ENCODE results near the gene C7. TPM values are rescaled to one million over a fixed set of nuclear protein-coding genes. Genes with fewer than 3 reads are reported as not detected.
"Not testable (repeated sequence)": the region's sequence is repeated elsewhere in the genome, so short reads cannot be mapped to it uniquely, and the experiment has no call there.

The C7 gene
- 32.3 TPM for total RNA-seq (ENCODE audit: insufficient read depth, low replicate concordance)

DNA sequence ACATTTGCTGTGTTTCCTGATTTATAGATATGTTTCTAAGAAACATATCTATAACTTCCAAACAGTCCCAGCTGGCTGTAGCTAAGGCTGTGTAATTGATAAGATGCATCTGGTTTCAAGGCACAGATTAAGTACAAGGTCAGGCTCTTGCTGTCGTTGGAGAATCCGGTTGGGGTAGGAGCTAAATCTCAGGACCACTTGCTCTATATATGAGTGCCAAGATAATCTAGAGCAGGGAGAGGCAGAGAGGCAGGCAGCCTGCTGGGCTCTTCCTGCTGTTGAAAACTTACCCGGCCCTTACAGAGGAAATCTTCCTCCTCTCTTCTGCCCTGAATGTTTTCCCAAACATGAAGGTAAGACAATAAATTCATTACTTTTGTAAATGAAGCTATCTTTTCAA lies at the start of gene C7:
Gene C7 (plus strand): TSS at position 234 of the 400 bp plus-strand sequence. CDS start 114 bp downstream, at position 348.
- peak; percentile 47 for DNase-seq (ENCODE audit: low spot score)

DNA sequence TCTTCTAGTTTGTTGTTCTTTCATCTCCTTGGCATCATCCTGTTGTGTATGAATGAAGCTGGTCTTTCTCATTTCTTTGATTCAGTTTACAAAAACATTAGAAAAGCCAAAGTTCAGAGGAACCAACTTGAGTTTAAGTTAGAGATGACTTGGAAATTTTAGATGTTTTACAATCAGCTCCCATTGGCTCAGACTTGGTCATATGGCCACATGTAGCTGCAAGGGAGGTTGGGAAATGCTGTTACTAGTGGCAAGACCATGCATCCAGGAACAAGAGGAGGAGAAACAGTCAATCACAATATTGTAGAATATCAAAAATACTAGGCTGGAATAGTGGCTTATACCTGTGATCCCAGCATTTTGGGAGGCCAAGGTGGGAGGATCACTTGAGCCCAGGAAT lies 48.6 kb upstream of the C7 start:
- DNase-seq (ENCODE audit: low spot score): no peak

DNA sequence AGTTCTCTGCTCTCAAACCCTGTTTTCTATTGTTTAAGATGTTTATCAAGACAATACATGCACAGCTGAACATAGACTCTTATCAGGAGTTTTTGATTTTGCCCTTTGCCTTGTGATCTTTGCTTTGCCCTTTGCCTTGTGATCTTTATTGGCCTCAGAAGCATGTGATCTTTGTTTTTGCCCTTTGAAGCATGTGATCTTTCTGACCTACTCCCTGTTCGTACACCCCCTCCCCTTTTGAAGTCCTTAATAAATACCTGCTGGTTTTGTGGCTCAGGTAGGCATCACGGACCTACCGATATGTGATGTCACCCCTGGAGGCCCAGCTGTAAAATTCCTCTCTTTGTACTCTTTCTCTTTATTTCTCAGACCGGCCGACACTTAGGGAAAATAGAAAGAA lies 44.3 kb upstream of the C7 start:
- not testable (repeated sequence) for DNase-seq (ENCODE audit: low spot score)

DNA sequence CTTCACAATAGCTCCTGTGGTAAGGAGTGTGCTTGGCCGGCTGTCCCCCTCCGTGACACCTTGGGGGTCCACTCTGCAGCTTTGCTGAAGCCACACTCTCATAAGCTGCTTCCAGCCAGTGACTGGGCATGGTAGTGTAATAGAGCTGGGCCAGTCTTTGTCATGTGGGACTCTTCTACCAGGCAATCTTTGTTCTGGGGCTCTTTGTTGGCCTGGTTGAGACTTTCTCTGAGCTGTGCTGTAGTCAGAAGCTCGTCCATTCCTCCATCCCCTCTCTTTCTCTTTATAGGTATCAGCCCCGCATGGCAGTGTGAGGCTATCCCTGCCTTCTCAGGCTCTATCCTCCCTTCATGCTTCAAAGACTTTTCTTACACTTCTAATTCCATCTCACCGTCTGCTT lies 42.5 kb upstream of the C7 start:
- no peak for DNase-seq (ENCODE audit: low spot score)

DNA sequence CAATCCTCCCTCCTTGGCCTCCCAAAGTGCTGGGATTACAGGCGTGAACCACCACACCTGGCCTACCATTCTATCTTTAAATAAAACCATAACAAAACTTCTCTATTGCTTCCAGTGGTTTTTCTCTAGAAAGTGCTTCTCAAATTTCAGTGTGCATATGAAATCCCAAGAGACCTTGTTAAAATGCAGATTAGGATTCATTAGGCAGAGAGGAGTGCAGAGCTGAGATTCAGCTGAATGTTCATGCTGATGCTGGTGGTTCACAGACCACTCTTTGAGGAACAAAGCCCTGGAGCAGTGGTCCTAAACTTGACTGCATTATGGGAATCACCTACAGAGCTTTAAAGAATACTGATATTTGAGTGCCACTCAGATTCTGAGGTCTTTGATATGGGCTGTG lies 39.9 kb upstream of the C7 start:
- no peak for DNase-seq (ENCODE audit: low spot score)

DNA sequence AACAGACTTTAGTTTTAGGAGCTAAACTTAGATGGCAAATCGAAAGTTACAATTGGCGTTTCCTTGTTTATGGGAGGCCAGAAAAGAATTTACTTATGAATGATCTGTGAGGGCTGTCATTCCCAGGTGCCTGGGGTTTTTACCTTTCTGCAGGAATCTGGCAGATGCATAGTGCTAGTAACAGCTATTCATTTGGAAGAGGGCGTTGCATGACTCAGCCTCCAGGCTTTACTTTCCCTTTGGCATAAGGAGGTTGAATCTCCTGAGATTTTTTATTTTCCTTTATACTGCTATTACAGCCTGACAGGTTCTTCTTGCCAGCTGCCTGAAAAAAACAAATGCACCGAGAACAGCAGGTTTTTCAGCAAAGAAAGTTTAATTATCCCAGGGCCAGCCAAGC lies 38.1 kb upstream of the C7 start:
- DNase-seq (ENCODE audit: low spot score): no peak

DNA sequence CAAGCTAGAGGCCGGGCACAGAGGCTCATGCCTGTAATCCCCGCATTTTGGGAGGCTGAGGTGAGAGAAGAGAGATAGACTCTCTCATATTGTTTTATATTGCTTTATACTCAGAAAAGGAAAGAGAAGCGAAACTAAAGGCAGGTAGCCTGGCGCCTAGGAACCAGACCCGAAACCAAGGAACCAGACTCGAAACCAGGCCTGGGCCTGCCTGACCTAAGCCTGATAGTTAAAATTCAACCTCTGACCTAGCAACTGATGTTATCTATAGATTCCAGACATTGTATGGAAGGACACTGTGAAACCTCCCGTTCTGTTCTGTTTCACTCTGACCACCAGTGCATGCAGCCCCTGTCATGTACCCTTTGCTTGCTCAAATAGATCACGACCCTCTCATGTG lies 37.0 kb upstream of the C7 start:
- DNase-seq (ENCODE audit: low spot score): not testable (repeated sequence)

DNA sequence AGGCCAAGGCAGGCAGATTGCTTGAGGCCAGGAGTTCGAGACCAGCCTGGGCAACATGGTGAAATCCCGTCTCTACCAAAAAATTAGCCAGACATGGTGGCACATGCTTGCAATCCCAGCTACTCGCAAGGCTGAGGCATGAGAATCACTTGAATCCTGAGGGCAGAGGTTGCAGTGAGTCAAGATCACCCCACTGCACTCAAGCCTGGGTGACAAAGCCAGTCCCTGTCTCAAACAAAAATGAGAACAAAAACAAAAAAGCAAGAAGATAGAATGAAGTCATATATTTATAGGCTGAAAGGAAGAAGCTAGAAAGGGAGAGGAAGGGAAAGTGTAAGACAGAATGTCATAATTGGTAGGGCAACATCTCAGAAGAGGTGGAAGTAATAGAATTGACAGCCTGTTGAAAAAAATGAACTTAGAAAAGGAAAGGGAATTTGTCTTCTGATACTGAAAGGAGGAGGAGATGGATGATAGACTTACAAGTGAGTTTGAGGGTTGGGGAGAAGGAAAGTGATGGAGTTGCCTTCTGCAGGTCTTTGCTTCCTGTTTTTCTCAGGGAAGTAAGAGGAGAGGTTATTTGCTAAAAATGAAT lies 35.9 kb upstream of the C7 start:
- DNase-seq (ENCODE audit: low spot score): no peak

DNA sequence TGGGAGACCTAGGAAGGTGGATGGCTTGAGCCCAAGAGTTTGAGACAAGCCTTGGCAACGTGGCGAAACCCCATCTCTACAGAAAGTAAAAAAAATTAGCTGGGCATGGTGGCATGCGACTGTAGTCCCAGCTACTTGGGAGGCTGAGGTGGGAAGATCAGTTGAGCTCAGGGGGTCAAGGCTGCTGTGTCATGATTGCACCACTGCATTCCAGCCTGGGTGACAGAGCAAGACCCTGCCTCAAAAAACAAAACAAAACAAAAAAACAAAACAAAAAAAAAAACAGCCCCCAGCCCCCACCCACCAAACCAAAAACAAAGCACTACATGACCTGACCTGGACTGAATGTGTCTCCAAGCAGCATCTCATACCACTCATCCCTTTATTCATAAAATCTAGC lies 33.3 kb upstream of the C7 start:
- DNase-seq (ENCODE audit: low spot score): no peak

DNA sequence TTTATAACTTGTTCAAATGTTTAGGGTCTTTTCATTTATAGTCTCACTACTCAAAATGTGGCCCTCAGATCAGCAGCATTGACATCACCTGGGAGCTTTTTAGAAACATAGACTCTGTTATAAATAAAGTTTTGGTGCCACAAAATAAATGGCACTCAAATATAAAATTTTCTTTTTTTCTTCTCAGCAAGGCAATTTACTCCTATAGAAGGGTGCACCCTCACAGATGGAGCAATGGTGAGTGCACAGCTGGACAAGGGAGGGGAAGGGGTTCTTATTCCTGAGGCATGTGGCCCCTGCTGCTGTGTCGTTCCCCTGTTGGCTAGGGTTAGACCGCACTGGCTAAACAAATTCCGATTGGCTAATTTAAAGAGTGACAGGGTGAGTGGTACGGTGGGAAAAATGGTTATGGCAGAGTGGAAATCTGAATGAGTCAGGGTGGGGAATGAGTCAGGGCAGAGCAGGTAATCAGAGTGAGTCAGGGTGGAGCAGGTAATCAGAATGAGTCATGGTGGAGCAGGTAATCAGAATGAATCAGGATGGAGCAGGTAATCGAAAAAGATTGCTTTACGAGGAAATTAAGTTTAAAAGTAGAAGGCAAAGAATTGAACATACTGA lies 31.8 kb upstream of the C7 start:
- no peak for DNase-seq (ENCODE audit: low spot score)

DNA sequence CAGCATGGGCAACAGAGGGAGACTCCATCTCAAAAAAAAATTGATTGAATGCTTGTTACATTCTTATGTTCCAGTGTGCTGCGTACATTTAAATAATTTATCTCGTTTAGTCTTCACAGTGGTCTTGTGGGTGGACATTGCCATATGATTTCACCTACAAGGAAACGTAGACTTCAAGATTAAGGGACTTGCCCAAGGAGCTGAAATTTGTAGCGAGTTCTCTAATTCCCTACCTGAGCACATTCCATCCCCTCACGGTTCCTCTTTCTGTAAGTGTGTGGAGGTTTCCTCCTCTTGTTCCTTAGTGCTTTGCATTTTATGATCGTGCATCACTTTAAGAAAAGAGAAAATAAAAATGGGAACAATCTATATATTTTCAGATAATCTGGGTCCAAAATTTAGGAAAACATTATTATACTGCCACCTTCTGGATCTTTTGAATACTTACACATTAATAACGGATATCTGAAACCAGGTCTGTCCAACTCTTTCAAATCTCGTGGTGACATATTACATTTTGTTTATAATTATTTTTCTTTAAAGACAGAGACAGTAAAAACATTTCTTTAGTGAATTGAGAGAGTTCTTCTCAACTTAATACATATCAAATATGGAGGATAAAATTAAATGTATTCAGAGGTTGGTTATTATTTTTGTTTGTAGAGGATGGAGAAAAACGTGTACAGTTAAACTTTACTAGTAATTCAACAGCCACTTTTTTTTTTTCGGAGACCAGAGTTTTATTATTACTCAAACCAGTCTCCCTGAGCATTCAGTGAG lies 29.9 kb upstream of the C7 start:
- DNase-seq (ENCODE audit: low spot score): peak; percentile 23

DNA sequence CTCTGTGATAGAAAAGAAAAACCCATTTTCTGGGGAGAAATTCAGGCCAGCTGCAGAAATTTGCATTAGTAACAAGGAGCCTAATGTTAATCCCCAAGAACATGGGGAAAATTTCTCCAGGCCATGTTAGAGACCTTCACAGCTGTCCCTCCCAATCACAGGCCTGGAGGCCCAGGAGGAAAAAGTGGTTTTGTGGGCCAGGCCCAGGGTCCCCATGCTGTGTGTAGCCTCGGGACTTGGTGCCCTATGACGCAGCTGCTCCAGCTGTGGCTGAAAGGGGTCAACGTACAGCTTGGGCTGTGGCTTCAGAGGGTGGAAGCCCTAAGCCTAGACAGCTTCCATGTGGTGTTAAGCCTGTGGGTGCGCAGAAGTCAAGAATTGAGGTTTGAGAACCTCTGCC lies 27.0 kb upstream of the C7 start:
- no peak for DNase-seq (ENCODE audit: low spot score)

DNA sequence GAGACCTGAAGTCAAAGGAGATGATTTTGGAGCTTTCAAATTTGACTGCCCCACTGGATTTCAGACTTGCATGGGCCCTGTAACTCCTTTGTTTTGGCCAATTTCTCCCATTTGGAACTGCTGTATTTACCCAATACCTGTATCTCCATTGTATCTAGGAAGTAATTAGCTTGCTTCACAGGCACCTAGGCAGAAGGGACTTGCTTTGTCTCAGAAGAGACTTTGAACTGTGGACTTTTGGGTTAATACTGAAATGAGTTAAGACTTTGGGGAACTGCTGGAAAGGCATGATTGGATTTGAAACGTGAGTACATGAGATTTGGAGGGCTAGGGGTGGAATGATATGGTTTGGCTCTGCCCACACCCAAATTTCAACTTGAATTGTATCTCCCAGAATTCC lies 26.2 kb upstream of the C7 start:
- DNase-seq (ENCODE audit: low spot score): not testable (repeated sequence)

DNA sequence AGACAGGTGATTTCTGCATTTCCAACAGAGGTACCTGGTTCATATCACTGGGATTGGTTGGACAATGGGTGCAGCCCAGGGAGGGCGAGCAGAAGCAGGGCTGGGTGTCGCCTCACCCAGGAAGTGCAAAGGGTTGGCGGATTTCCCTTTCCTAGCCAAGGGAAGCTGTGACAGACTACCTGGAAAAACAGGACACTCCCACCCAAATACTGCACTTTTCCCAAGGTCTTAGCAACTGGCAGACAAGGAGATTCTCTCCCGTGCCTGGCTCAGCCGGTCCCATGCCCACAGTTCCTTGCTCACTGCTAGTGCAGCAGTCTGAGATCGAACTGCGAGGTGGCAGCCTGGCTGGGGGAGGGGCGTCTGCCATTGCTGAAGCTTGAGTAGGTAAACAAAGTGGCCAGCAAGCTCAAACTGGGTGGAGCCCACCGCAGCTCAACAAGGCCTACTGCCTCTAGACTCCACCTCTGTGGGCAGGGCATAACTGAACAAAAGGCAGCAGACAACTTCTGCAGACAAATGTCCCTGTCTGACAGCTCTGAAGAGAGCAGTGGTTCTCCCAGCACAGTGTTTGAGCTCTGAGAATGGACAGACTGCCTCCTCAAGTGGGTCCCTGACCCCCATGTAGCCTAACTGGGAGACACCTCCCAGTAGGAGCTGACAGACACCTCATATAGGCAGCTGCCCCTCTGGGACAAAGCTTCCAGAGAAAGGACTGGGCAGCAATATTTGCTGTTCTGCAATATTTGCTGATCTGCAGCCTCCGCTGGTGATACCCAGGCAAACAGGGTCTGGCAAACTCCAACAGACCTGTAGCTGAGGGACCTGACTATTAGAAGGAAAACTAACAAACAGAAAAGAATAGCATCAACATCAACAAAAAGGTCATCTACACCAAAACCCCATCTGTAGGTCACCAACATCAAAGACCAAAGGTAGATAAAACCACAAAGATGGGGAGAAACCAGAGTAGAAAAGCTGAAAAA lies 13.6 kb upstream of the C7 start:
- not testable (repeated sequence) for DNase-seq (ENCODE audit: low spot score)

DNA sequence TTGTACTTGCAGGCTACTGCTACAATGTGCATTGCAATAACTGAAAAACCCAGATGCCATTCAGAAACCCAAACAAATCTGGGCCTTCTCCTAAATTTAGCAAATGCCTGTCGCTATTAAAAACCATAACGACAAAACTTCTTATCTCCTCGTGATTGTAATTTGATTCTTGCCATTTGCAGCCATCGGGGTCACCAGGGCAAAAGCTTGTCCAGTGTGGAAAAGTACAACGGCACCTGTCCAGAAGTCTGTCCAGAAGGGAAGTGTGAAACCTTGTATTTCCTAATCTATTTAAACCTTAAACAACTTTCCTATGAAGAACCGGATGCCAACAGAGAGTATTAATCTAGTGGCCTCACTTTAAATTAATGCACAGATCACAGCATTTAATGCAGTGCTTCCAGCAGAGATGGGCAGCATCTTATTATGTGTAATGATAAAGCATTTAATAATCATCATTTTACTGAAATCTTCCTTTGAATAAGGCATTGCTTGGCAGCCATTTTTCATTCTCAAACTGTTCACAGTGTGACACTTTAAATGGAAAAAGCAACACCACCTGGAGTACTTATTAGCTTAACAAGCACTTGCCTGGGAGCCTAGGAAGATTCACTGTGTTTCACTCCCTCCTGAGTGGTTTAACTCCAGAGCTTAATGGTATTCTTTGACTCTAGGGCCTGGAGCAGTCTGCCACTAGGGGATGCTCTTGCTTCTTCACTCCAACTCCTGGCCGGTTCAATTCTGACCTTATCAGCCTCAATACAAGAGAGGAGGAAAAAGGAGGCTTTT lies 4.9 kb upstream of the C7 start:
- DNase-seq (ENCODE audit: low spot score): peak; percentile 72

DNA sequence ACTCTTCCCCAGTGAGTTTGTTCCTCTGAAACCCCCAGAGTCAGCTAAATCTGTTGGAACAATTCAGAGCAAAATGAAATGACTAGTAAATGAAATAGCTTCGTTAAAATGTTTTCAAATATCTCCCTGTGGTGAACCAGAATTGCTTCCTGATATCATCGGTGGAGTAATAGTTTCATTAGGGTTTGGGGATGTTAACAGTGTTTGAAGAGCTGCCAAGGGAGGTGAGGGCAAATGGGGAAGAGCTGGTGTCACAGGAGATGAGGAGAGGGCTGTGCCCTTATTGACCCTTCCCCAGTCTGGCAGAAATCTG lies 4.3 kb upstream of the C7 start:
- no peak for DNase-seq (ENCODE audit: low spot score)

DNA sequence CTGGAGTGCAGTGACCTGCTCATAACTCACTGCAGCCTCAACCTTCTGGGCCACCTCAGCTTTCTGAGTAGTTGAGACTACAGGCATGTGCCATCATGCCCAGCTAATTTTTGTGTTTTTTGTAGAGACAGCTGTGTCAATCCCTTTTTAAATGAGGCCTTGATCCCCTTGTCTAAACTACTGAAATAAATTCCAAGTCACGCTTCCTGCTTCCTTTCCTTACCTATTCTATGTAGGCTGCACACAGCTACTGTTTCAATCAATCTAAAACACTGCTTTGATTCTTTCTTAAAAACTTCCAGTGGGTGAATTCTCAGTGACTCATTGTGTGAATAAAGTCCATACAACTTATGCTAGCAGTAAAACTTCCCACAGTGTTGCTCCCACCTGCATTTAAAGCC lies 2.9 kb upstream of the C7 start:
- DNase-seq (ENCODE audit: low spot score): no peak

DNA sequence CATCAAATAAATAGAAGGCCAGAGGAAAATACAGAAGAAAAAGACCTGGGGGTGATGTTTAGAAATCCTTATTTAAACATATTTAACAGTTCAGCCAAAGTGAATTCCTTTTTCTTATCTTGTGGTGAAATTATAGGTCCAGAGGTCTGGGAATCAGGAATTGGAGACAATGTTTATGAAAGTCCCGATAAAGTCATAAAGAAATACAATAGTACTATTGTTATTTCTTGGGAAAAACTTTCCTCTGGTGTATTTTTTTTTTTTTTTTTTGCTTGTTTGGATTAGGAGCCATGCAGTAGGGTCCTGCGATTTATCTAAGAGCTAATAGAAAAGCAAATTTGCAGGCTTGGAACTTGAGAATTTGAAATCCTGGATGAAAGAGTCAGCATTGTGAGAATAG lies 426 bp downstream of the C7 start:
- no peak for DNase-seq (ENCODE audit: low spot score)

DNA sequence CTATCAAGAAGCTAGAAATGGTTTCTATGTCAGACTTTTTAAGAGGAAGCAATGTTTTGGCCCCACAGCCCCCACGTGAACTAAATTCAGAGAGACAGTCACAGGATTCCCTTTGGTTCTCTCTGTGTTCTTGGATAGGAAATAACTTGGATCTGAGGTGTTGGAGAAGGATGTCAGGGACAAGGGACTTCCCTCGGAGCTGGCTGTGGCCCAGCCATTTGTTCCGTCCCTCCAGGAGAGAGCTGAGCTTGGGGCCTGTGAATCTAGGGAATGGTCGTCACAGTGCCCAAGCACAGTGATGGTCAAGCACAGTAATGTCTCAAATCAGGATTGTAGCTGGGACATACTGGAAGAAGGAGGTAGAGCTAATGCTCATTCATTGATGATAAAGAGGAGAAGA lies 2.0 kb downstream of the C7 start:
- no peak for DNase-seq (ENCODE audit: low spot score)

DNA sequence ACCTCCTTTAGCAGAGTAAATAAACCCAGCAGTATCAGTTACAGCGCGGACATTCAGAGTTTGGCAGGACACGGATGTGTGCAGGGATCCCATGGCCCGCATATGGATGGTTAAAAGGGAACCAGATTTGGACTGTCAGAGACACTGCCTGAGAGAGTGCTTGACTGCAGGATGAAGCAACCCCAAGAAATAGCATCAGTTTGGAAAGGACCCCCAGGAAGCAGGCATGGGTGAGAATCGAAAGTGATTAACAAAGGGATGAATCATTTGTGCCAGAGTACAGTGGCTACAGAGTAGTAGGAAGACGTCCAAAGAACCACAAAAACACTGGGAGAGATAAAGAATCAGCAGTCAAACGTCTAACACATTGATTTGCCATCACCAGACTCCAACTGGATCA lies 5.5 kb downstream of the C7 start:
- DNase-seq (ENCODE audit: low spot score): no peak

DNA sequence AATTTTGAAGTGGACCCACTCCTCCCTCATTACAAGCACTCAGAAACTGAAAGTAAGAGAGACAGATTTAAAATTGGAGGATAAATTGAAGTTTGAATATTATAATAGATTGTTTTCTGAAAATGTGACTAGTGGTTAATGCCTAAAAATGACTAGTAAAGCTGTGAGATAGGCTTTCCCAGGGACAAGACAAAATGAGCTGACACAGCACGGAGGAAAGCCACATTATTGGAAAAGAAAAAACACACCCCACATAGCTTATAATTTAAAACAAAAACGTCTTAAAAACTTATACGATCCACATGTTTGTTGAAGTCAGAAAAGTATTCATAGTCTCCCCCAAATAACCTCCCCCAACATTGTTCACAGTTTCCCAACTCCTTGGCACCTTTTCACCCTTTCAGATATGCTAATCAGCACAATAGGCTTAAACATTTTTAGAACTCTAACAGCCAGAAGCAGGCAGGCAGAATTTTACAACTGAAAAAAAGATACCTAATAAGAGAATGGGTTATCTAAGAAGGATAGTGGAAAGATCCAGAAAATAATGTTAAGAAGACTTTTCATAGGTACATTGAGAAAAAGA lies 6.1 kb downstream of the C7 start:
- DNase-seq (ENCODE audit: low spot score): no peak
